HG02943 (cell line): ENCODE measurements around the gene AADAC.
"Not testable (repeated sequence)": the region's sequence is repeated elsewhere in the genome, so short reads cannot be mapped to it uniquely, and the experiment has no call there.

Experiments
- ATAC-seq: cut with Tn5 transposase; IDR thresholded peaks from one replicate; pipeline ENCODE4 v1.9.1; 2021; ENCODE audit warnings: mild to moderate bottlenecking, low read depth, moderate library complexity; ENCODE audit not compliant: unreplicated experiment

The AADAC gene

DNA sequence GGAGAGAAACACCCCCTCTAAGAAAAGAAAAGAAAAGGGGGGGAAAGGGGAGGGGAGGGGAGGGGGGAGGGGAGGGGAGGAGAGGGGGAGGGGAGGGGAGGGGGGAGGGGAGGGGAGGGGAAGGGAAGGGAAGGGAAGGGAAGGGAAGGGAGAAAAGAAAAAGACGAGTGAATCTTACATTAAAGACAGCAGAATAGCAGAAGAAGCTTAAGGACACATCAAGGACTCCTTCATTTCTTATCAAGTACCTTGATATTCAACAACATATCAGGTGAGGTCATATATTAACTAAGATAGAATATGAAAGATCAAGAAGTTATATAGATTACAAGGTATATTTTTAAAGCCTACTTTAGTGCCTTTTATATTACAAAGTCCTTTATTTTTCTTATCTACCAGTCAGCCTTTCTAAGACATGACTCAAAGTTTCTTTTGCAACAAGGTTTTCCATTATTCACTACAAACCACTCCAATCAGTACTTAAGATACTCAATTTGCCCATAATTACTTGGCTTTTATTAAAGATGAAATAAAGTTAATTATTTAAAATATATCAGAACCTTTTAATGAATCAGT, 17.7 kb upstream of the AADAC start:
- ATAC-seq, result no peak

DNA sequence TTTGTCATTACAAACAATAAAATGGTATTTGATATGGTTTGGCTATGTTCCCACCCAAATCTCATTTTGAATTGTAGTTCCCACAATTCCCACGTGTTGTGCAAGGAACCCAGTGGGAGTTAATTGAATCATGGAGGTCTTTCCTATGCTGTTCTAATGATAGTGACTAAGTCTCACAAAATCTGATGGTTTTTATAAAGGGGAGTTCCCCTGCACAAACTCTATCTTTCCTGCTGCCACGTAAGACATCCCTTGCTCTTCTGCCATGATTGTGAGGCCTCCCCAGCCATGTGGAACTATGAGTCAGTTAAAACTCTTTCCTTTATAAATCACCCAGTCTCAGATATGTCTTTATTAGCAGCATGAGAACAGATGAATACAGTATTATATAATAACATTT, 15.4 kb upstream of the AADAC start:
- ATAC-seq, result no peak

DNA sequence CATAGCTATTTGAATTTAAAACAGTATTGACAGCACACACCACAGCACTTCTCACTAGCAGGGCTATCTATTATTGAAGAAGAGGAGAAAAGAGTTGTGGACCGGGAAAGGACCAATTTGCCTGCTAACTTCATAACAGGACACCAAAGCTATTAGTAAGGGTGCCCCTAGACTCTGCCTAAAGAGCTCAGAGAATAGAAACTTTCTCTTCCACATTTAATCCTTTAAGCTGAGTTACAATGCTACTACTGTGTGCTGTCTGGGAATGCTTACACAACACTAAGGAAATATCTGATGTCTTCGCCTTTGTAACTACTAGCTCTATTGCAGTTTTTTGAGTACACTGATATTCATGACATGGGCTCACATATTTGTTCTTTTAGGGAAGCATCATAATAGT, 13.5 kb upstream of the AADAC start:
- no peak for ATAC-seq

DNA sequence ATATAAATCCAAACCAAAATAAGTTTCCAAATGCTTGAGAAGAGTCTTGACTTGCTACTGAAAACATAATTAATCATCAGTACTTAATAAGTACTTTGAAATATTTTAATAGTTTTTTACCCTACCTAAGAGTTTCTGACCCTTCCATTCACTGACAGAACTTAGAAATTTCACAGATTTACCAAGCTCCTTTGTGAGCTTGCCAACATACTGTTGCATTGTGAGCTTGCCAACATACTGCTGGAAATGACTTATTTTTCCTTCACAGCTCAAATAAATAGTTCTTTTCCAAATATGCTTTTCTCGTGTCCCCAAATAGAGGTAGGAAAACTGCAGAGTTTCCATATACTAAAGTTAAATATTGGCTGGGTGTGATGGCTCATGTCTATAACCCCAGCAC, 9.6 kb upstream of the AADAC start:
- no peak for ATAC-seq

DNA sequence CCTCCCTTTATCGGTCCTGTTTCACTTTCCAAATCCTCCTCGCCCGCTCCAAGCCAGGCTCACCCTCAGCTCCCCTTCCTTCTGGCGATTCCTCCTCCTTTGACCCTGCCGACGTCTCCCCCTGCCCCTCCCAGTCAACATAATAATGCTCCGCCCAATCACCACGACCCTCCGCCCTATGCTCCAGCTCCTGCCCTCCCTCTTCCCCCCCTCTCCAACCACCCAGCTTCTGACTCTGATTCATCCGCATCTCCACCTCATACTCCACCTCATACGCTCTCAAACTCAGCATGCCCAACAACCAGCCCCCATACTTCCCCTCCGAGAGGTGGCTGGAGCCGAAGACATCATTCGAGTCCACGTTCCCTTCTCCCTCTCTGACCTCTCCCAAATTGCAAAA, 7.1 kb upstream of the AADAC start:
- ATAC-seq, result no peak

DNA sequence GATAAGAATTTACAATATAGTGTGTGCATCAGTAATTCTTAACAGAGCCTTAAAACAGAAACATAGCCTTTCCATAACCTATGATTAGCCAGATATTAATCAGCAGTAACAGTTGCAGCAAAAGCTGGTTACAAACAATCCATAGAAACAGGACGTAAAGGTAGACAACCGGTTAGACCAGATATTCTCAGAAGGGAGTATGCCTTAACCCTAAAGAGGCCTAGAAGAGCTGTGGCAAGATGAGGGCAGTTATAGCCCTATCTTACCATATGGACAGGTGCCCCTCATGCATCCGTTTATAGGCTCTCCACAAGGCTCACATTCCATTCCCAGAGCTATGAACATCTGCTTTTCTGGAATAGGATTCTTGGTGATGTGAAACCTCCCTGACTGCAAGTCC, 5.0 kb upstream of the AADAC start:
- ATAC-seq, result not testable (repeated sequence)

DNA sequence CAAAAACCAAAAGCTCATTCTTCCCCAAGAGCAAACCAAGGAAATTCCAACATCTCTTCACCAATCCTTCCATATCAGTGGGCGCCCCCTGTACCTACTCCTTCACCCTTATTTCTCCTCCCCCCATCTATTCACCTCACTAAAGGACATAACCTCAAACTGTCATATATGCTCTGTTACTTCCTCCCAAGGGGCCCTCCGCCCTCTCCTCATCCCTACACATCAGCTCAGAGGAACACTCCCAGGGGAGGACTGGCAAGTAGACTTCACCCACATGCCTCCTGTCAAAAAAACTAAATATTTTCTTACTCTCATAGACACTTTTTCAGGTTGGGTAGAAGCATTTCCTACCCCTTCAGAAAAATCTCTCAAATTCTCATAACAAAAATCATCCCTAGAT, 2.4 kb upstream of the AADAC start:
- no peak for ATAC-seq

DNA sequence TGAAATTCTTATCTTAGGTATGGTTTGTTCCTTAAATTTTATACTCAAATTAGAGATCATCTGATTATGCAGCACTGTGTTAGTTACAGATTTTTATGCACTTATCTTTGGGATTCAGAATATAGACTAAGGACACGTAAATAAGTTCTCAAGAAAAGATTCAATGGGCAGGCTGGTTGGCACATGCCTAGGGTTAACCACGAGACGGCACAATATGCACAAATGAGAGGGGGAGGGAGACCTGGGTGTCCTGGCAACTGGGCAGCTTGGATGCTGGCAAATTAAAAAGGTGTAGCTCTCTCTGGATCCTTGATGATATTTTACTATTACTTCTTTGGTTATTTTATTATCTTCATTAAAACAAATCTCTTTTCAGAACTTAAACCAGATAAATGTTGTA, 672 bp downstream of the AADAC start:
- ATAC-seq, result no peak

DNA sequence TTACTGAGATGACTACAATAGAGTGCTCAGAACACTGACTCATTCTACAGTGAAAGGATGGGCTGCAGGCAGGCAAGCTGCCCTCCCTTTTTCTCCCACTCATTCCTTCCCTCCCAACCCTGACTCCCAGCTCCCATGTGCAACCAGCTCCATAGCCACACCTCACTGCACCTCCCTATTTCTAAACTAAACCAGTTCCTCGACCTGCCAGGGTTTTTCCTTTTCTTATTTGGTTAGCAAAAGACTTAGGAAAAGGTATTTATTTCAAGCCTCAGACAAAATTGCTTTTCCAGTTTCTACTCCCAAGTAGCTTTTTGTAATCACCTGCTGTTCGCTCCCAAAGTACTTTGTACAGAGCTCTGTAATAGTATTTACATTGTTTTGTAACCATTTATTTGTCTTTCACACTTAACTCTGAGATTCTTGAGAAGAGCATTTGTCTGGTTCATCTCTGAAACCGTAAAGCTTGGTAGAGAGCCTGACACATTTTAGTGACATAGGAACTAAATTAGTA, 2.2 kb downstream of the AADAC start:
- no peak for ATAC-seq

DNA sequence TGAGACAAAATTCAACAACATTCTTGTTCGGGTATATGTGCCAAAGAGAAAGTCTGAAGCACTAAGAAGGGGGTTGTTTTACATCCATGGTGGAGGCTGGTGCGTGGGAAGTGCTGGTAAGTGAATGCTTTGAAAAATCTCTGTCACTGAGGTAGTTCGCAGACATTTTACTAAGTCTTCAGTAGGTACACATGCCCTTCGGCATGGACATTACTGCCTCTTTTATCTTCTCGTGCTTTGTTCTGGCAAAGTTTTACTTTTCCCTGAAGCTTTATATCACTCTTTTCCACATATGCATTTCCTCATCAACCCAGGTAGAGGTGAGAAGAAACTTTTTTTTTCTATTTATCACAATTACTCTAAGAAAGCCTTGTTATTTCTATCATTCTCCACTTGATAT, 3.6 kb downstream of the AADAC start:
- no peak for ATAC-seq

DNA sequence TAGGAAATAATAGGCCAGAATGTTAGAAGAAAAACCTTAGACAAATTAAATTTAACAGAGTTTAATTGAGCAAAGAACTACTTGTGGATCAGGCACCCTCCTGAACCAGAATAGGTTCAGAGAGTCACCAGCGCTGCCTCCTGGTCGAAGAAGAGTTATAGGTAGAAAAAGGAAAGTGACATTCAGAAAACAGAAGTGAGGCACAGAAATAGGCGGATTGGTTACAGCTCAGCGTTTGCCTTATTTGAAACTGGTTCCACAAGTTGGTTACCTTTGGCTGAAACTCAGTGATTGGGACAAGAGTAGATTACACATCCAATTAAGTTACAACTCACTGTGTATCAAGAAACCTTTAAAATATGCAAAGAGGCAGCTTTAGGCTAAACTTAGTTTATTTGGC, 4.4 kb downstream of the AADAC start:
- no peak for ATAC-seq

DNA sequence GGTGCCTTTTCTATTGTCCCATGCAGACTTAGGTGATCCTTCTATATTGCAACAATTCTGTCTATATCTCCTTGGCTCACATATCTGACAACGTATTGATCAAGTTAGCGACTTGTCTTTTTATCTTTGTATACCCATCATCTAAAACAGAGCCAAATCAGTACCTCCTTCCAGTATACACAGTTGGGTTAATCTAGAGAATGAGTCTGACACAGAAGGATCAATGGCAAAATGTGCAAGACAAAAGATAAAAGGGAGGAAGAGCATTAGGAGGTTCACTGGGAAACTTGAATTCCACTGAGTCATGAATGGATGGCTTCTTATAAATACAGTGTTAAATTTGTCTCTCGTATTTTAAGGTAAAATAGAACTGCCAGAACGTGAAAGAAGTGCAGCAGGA, 6.0 kb downstream of the AADAC start:
- ATAC-seq, result no peak

DNA sequence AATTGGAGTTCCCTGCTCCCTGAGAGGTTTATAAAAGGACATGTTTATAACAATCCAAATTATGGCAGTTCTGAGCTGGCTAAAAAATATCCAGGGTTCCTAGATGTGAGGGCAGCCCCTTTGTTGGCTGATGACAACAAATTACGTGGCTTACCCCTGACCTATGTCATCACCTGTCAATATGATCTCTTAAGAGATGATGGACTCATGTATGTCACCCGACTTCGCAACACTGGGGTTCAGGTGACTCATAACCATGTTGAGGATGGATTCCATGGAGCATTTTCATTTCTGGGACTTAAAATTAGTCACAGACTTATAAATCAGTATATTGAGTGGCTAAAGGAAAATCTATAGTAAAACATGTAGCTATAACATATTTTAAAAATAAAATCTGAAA, 13.9 kb downstream of the AADAC start:
- no peak for ATAC-seq

DNA sequence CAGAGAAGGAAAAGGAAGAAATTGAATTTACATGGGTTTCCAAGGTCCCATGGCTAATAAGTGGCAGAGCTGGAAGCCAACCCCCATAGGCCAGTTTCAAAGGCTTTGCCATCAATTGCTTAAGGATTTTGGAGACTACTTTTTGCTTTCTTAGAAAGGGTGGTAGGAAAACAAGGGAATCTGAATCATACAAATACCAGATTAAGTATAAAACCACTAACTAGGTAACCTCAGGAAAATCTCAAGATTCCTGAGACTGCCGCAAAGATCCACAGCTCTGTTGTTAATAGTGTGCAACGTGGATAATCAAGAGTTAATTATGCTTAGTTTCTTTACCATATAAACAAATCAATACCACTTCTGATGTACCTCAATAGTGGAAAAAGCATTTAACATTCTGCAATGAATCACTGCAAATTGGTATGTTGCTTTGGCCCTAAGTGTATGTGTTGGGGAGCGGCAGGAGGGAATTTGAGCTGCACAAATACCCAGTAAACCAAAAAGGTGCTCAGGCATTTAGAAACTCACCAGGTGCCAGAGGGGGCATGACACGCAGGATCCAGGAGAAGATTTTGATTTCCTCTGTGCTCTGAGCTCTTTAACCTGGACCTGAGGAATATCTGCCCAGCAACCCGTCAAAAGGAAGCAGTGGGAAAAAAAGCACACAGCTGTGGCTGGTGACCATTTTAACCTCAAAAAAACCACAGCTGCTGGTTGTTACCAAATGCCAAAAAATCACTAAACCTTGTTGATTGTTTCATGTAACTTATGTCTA, 22.0 kb downstream of the AADAC start:
- no peak for ATAC-seq

DNA sequence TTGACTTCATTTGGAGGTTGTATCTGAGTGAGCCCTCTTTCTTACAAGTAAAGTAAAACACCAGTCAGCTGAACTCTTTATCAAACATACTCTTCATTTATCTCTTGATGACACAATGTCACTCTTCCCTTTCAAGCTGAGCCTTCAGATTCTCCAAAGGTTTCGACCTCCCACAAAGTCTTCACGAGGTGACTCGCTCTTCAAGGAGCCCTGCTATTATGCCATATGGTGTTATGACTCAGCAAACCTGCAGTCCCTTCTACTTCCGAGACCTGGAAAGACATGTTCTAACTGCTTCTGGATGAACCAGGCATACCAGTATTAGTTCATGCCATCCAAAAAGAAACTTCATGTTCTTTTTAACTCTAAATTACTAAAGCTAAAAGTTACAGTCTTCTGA, 23.1 kb downstream of the AADAC start:
- no peak for ATAC-seq

DNA sequence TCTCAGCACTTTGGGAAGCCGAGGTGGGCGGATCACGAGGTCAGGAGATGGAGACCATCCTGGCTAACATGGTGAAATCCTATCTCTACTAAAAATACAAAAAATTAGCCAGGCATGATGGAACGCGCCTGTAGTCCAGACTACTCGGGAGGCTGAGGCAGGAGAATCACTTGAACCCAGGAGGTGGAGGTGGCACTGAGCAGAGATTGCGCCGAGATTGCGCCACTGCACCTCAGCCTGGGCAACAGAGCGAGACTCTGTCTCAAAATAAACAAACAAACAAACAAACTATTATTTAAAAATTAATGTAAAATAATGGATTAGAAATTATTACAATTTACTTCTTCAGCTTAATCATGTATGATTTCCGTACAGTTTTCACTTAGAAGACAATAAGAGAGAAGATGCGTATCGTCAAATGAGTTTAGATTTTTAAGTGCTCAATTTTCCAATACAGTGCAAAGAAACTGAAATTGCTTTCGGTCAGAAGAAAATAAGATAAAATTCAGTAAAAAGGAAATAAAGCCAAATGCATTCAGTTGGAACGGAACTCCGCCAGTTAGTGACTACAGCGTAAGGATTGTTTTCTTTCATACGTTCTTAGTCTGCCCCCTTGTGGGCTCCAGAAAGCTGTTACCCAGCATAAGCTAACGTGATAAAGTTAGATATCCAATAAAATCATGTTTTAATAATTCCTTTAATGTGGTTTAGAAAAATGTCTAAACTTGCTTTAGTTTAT, 24.8 kb downstream of the AADAC start:
- ATAC-seq, result peak; percentile 65

DNA sequence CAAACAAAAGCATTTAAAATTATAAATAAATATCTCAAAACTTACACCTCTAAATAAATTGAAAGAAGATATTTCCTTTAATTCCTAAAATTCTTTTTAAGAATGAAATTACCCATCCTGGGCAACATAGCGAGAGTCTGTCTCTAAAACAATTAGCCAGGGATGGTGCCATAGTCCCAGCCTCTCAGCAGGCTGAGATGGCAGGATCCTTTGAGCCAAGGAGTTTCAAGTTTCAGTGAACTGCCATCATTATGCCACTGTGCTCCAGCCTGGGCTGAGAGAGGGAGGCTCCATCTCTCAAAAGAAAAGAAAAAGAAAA, 25.4 kb downstream of the AADAC start:
- ATAC-seq, result no peak

DNA sequence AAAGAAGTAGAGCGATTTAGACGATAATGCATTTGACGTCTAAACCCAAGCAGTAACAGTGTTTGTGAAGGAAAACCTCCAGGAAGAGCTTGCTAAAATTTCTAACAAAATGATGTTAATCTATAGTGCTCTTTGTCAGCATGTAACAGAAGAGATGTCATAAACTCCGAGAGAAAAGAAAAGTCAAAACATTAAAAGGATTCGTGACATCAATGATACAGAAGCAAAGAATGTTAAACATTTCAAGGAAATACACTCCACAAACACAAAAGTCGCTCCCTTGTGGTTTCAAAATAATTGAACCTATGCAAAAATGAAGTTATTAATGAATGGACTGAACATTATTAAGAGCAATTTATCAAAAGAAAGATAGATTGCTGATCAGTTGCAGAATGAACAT, 27.9 kb downstream of the AADAC start:
- no peak for ATAC-seq

DNA sequence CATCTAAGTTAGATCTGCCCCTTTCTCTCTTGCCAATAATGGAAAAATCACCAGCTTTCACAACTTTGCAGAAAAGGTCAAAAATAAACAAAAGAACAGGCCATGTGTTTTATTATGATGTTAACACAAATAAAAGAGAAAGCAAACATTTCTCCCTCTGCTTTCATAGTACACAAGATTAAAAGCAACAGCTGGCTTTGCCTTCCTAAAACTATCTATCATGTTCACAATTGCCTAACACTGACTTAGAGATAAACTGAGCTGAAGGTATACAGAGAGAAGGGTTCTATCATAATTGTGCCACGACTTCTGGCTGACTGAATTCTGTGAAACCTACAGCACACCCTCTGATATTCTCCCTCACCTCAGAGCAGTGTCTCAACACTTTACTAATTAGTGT, 29.4 kb downstream of the AADAC start:
- ATAC-seq, result no peak

DNA sequence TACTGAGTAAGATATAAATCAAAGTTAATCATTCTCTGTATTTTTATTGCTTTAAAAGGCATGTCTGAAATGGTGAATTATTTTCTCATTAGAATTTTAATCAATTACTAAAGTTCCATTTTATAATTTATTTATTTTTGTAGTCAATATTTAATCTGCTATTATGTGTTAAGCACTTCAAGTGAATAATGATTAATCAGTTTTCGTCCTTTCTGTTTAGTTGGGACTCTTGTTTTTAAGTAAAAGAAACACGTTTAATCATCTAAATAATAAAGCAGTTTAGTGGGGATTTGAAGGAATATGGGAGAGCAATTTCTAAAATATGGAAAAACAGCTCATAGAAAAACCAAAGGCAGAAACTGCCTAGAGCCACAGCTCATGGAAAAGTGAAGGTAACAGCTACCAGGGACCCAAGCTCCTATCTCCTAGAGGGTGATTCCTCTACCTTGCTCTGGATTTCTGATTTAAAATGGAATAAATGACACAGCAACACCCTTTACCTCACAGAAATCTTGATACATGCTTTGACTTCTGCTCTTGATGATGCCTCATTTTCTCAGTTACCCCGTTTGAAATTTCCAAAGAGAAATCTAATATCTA, 31.5 kb downstream of the AADAC start:
- ATAC-seq, result no peak

DNA sequence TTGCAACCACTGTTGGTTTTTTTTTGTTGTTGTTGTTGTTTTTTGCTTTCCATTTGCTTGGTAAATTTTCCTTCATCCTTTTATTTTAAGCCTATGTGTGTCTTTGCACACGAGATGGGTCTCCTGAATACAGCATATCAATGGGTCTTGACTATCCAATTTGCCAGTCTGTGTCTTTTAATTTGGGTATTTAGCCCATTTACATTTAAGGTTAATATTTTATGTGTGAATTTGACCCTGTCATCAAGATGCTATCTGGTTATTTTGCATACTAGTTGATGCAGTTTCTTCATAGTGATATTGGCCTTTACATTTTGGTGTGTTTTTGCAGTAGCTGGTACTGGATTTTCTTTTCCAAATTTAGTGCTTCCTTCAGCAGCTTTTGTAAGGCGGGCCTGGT, 36.1 kb downstream of the AADAC start:
- not testable (repeated sequence) for ATAC-seq
